ENCODE data around the gene SLC26A6. TPM values are rescaled to one million over a fixed set of nuclear protein-coding genes. Genes with fewer than 3 reads are reported as not detected.

SLC26A6 gene
- total RNA-seq, 2 experiments from 2014 or later = 30.4 to 32.8 TPM

GRCh38 chr3:48594417-48595049 lies 40.7 kb downstream of the SLC26A6 start:
- CTCF ChIA-PET = interaction anchor here (0.7 kb wide), 1 partner anchor 97 kb away, joined by 3 read pairs; no protein-coding TSS in a partner anchor
- POLR2A ChIA-PET = interaction anchor here (0.5 kb wide), 1 partner anchor 152 kb away, joined by 11 read pairs; no protein-coding TSS in a partner anchor

- POLR2A ChIA-PET = no interaction called here
- CTCF ChIA-PET = no interaction called here
These were observed 41.9 kb downstream of the SLC26A6 start for GRCh38 chr3:48593337-48593736.

GRCh38 chr3:48592519-48593087 lies 42.7 kb downstream of the SLC26A6 start:
- POLR2A ChIA-PET = no interaction called here
- CTCF ChIA-PET = no interaction called here

- CTCF ChIA-PET = no interaction called here
- POLR2A ChIA-PET = no interaction called here
These were observed 43.3 kb downstream of the SLC26A6 start for GRCh38 chr3:48591886-48592518.

GRCh38 chr3:48591436-48591835 lies 43.8 kb downstream of the SLC26A6 start:
- POLR2A ChIA-PET = no interaction called here
- CTCF ChIA-PET = no interaction called here

- ChIA-PET CTCF (no interaction called here), POLR2A (no interaction called here)
These were observed 47.0 kb downstream of the SLC26A6 start for GRCh38 chr3:48588230-48588629.

- ChIA-PET POLR2A (no interaction called here), CTCF (no interaction called here)
These were observed 47.6 kb downstream of the SLC26A6 start for GRCh38 chr3:48587686-48588085.

- ChIA-PET POLR2A (no interaction called here), CTCF (no interaction called here)
These were observed 49.9 kb downstream of the SLC26A6 start for GRCh38 chr3:48585411-48585810.

- POLR2A ChIA-PET = no interaction called here
- CTCF ChIA-PET = no interaction called here
These were observed 50.4 kb downstream of the SLC26A6 start for GRCh38 chr3:48584836-48585235.

GRCh38 chr3:48581621-48582481 lies 53.4 kb downstream of the SLC26A6 start:
- POLR2A ChIA-PET = no interaction called here
- CTCF ChIA-PET = interaction anchor here (1.4 kb wide), 1 partner anchor 23 kb away, joined by 4 read pairs; no protein-coding TSS in a partner anchor

GRCh38 chr3:48576647-48577046 lies 58.6 kb downstream of the SLC26A6 start:
- POLR2A ChIA-PET = no interaction called here
- CTCF ChIA-PET = no interaction called here

Other genes with a start within 250 kb of the SLC26A6 start
- gene PLXNB1, start 205.4 kb downstream of the SLC26A6 start, total RNA-seq = 1 to 10 TPM; 4.9 to 5.3 TPM
- 10 to 100 TPM; 28.3 to 30.7 TPM for gene CCDC51, start 195.3 kb downstream of the SLC26A6 start, total RNA-seq
- gene TMA7, start 195.2 kb downstream of the SLC26A6 start, total RNA-seq = 100 to 1,000 TPM; 402 to 429 TPM
- 10 to 100 TPM; 20.8 to 21.3 TPM for gene ATRIP, start 188.7 kb downstream of the SLC26A6 start, total RNA-seq
- 10 to 100 TPM; 78.1 to 87.2 TPM for gene SHISA5, start 131.3 kb downstream of the SLC26A6 start, total RNA-seq
- 10 to 100 TPM; 16.2 to 18.7 TPM for gene PFKFB4, start 78.7 kb downstream of the SLC26A6 start, total RNA-seq
- not detected for gene UCN2, start 71.7 kb downstream of the SLC26A6 start, total RNA-seq
- gene COL7A1, start 40.1 kb downstream of the SLC26A6 start, total RNA-seq = 1 to 10 TPM in 1 of 2 experiments, under 1 TPM in 1; 0.99 to 1.3 TPM
- 100 to 1,000 TPM; 230 to 237 TPM for gene UQCRC1, start 25.8 kb downstream of the SLC26A6 start, total RNA-seq
- not detected for gene TMEM89, start 13.7 kb downstream of the SLC26A6 start, total RNA-seq
- 10 to 100 TPM; 23.6 to 24.4 TPM for gene CELSR3, start 27.4 kb upstream of the SLC26A6 start, total RNA-seq
- 10 to 100 TPM; 42.2 to 42.6 TPM for gene NCKIPSD, start 50.5 kb upstream of the SLC26A6 start, total RNA-seq
- 10 to 100 TPM; 42.8 to 47.9 TPM for gene IP6K2, start 81.8 kb upstream of the SLC26A6 start, total RNA-seq
- 10 to 100 TPM; 55.6 to 57.2 TPM for gene PRKAR2A, start 212.4 kb upstream of the SLC26A6 start, total RNA-seq

All from activated CD8-positive, alpha-beta memory T cell treated with anti-CD3 and anti-CD28 coated beads for 36 hours (primary cell).